IPS-NIHi7 (cell line): ENCODE results near the gene FGF12.
"Not testable (repeated sequence)": the region's sequence is repeated elsewhere in the genome, so short reads cannot be mapped to it uniquely, and the experiment has no call there.

Source experiments
- DNase-seq: peaks from one replicate; pipeline ENCODE4 v3.0.0; 2012; ENCODE audit warnings: mixed read lengths; ENCODE audit errors: extremely low spot score

FGF12 gene

GRCh38 chr3:192727032-192727847 is at the start of gene FGF12:
Gene FGF12 (minus strand): TSS chr3:192727541.
- DNase-seq: peak; percentile 99

- not testable (repeated sequence) for DNase-seq
Observed at GRCh38 chr3:192774341-192774740, 47.0 kb upstream of the FGF12 start.

DNA sequence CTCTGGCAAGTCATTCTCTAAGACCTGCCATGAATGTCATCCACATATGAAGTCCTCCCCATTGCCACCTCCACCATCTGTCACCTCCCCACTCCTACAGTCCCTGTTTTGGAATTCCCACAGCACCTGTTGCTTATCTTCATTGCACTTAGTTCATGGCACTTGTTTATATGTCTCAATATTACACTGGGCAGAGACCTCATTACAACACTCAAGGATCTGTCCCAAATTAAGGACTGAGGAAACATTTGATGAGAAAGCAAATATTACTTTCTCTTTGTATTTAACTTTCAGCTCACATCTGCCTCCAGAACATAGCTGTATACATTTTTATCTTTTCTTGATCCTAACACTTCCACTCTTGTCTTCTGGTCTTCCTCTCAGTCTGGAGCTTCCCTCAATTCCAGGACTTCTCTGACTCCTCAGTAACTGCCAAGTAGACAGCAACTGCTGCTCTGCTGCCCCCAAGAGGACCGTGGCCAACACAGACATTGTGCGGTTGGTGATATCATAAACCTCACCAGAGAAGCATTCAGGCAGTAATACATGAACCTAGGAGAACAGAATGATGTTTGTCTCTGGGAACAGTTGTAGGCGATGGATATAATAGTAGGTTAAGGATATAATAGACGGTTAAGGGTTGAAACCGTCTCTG is 45.0 kb upstream of the FGF12 start:
- DNase-seq: peak; percentile 73

- no peak for DNase-seq
Observed at GRCh38 chr3:192758654-192759053, 31.3 kb upstream of the FGF12 start.

DNA sequence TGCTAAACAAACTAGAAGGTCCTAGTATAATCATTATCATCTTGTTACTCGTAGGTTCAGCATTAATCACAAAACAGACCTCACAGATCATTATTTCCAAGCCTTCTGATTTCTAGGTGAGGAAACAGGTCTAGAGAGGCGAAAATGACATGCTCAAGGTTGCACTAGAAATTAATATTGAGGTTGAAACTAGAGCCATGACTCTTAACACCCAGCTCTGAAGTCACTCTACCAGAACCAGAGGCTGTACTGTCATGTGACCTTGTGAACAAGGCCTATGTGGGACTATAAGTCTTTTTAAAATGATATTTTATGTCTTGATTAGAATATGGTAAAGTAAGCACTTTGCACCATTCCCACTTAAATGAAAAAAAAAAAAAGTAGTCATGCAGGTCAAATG is 23.8 kb upstream of the FGF12 start:
- no peak for DNase-seq

- DNase-seq: no peak
Observed at GRCh38 chr3:192750201-192750600, 22.9 kb upstream of the FGF12 start.

DNA sequence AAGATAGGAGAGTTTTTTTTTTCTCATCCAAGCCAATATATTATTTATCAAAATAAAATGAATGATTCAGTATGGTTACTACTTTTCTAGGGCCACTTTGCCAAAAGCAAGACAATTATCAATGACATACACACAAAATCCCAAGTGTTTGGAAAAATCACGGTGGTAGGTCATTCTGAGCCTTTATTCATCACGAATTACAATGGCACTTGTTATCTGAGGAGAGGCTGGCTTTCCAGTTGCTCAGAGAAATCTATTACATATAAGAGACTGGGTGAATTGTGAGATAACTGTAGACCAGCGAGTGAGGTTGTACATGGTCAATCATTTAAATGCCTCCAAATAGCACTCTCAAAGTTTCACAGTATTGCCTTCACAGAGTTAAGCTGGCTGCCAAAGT is 20.4 kb upstream of the FGF12 start:
- DNase-seq: no peak

- DNase-seq: peak; percentile 28
Observed at GRCh38 chr3:192747145-192747544, 19.8 kb upstream of the FGF12 start.

DNA sequence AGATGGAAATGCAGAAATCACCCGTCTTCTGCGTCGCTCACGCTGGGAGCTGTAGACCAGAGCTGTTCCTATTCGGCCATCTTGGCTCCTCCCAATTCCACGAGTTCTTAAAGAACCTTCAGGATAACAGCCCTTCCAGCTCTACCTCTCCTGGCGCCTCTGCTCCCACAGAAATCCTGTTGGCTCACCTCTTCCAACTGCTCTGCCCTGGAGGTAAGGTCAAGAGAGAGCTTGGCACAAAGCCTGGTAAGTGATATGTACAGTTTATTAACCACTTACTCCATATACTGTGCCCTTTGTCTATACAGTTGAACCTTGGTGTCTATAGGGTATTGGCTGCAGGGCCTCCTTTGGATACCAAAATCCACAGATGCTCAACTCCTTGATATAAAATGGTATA is 17.8 kb upstream of the FGF12 start:
- no peak for DNase-seq

DNA sequence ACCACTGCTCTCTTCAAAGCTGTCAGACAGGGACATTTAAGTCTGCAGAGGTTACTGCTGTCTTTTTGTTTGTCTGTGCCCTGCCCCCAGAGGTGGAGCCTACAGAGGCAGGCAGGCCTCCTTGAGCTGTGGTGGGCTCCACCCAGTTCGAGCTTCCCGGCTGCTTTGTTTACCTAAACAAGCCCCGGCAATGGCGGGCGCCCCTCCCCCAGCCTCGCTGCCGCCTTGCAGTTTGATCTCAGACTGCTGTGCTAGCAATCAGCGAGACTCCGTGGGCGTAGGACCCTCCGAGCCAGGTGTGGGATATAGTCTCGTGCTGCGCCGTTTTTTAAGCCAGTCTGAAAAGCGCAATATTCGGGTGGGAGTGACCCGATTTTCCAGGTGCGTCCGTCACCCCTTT is 17.3 kb upstream of the FGF12 start:
- DNase-seq: not testable (repeated sequence)

DNA sequence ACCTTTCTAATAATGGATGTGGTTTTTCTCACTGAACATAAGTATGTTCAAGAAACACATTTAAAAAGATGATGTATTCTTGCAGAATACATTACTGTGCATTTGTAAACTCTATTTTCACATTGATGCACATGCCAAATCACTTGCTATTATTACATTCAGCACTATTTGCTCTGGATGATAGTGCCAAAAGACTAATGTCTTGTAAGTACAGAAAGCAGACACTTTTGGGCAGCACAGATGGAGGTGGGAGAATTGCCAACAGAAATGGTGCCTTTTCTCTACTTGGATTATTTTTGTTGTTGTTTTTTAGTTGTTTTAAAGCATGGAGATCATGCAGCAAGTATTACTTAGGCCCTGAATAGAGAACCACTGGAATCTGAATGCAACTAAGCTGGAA is 10.2 kb upstream of the FGF12 start:
- no peak for DNase-seq

GRCh38 chr3:192731233-192731632 is 3.9 kb upstream of the FGF12 start:
- DNase-seq: no peak

DNA sequence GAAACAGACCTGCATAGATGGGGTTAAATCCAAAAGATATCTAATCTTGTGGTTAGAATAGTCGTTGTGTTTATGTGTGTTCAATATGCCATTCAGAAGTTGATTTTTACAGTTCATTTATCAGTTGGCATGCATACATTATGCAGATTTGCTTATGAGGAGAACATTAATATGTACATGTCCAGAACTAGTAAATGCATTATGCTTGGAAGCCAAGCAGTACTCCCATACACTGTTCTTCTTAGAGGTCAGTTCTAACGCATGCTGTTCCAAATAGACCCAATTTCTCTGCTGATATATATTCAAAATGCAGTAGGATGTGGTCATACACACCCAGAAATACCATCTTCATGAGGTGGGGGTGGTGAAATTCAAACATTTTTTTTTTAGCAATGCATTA is 956 bp downstream of the FGF12 start:
- no peak for DNase-seq

DNA sequence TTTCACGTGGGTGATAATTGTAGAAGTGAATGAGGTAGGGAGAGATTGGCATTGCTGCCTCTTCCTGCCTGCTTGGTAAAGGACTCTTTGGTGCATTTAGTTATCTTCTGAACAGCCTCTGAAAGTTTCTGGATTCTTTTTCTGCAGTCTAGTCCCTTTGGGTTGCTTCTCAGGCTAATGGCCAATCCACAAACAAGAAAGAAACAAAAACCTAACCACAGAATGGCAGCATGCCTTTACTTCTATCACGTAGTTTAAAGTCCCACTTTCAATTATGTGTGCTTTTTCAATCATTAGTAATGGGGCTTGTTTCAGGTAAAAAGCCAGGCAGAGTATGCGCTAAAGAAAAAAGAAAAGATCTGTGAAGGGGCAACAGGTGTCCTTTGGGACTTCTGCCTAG is 7.4 kb downstream of the FGF12 start:
- no peak for DNase-seq

- DNase-seq: no peak
Observed at GRCh38 chr3:192718156-192718555, 9.2 kb downstream of the FGF12 start.

DNA sequence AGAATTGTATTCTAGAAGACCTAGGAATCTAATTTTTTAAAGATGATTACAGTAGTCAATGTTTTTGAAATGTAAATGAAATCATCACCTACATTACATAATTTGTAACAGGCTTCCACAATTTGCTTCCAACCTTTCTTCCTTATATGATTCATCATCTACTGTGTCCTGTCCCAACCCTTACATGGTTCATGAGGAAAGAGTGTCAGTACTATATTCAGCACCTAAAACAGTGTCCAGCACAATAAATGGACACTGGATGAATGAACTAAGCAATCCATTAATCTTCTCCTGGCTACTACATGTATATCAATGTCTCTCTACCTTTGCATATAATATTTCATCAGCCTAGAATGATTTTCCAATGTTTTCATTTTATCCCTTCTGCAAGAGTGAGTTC is 12.2 kb downstream of the FGF12 start:
- no peak for DNase-seq

DNA sequence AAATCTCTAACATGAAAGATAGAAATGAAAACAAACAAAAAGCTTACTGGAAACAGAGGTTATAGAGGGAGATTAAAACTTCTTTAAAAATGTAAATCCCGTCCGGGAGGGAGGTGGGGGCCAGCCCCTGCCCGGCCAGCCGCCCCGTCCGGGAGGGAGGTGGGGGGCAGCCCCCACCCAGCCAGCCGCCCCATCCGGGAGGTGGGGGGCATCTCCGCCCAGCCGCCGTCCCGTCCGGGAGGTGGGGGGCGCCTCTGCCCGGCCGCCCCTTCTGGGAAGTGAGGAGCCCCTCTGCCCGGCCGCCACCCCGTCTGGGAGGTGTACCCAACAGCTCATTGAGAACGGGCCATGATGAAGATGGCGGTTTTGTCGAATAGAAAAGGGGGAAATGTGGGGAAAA is 16.2 kb downstream of the FGF12 start:
- DNase-seq: not testable (repeated sequence)

DNA sequence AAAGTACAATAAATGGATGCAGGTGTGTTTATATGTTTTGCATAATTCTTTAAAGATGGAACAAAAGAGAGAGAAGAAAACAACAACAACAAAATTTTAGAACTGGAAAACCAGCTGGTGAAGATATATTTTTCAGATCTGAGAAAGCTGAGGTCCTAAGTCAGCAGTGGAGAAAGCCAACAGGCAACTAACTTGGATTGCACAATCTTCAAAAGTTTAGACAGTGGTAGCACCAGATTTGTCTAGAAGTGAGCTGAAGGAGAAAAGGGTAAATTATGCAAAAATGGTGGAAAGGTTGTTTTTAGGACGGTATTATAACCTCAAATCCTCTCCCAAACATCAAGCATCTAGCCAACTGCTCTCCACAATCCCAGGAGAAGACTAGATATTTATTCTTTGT is 17.0 kb downstream of the FGF12 start:
- no peak for DNase-seq

DNA sequence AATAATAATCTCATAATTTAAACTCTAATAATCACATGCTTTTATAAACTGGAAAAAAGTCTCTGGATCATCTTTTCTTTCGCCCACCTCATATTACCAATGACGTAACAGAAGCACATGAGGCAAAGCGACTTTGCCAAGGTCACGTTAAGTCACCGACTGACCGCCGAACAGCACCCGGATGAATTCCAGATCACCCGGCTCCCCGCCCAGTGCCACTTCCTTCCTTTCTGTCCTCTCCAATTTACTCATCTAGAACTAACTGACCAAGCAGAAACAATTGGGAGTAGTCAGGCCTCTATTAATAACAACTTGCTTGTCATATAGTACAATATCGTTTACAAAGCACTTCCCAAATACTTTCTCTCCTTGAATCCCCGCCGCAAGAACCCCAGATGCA is 21.1 kb downstream of the FGF12 start:
- no peak for DNase-seq

GRCh38 chr3:192700885-192701284 is 26.5 kb downstream of the FGF12 start:
- DNase-seq: no peak

DNA sequence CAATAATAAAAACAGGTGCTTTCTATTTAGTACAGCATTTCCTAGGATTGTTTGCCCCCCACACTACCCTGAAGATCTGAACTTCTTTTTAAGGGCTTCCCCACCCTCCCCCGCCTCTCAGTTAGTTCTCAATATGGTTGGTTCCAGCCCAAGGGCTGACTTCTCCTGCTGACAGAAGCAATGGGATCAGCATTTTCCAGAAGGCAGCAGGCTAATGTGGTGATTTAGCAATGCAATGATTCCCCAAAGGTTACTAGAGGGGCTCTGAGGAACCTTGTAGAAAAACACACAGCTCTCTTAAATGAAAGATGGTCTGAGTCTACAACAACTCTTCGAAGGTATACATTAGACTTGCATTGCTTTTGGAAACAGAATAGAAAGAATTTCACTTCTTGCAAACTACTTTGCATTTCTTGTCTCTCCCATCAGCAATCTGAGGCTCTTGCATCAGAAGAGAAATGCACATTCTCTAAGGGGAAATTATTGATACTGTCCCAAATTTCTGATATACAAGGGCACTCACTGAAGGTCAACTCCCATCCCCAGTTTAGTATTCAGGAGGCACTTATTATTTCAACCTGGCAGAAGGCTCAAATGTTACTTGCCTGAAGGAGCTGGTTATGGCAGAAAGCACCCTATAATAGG is 30.3 kb downstream of the FGF12 start:
- no peak for DNase-seq

DNA sequence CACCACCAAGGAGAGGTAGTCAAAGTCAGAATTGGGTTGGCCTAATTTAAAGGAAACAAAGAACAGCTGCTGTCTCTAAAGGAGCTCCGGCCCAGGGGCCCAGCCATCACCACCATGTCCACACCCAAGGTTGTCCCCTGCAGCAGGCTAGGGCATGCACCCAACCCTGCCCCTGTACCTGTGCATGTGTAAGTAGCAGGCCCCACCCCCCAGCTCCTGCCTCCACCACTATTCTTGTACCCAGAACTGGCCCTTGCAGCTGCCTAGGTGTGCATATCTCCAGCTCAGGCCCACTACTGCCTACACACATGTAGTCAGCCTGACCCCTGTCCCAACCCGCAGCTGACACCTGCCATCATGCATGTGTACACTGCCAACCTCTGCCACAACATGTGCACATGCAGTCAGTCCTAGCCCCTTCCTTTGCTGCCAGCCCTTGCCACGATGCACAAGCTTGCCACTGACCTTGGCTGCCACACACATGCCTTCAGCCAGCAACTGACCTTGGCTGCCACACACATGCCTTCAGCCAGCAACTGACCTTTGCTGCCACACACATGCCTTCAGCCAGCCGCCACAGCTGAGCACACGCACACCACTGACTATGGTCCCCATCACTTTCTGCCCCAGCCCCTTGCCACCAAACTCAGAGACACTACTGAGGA is 39.7 kb downstream of the FGF12 start:
- no peak for DNase-seq
